ENCODE data around the gene HIVEP3.

The HIVEP3 gene

GRCh38 chr1:41613689-41614574 lies 304.8 kb downstream of the HIVEP3 start (continued):
- TF ChIP-seq ZBTB10 (tag by site-specific recombination; IDR thresholded peaks at IDR 0.05), result no peak

DNA sequence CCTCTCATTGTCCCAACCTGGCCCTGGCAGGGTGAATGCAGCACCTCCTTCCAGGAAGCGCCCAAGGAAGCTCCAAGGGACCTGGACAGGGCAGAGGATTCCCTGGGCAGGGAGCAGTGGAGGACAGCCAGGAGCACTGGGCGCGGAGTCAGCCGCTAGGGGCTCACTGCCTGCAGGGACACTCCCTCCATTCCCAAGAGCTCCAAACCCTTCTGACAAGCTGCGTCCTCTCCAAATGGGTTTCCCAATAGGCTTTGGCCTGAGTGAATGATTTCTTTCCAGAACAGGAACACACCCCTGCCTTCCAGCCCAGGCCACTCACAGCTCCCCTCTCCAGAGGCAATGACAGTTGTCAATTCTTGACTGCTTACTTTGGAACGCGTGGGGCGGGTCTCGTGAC lies 305.8 kb downstream of the HIVEP3 start:
- TF ChIP-seq ZNF175 (tag by site-specific recombination; IDR thresholded peaks at IDR 0.05), result no peak
- TF ChIP-seq ZNF768 (tag by site-specific recombination; IDR thresholded peaks at IDR 0.05), result no peak
- TF ChIP-seq ZNF571 (tag by site-specific recombination; IDR thresholded peaks at IDR 0.05), result no peak
- no peak for TF ChIP-seq INSM2 (tag by site-specific recombination; IDR thresholded peaks at IDR 0.05)
- TF ChIP-seq ZSCAN23 (tag by site-specific recombination; IDR thresholded peaks at IDR 0.05), result no peak
- TF ChIP-seq ZSCAN5A (tag by site-specific recombination; IDR thresholded peaks at IDR 0.05), result no peak
- TF ChIP-seq SALL2 (tag by site-specific recombination; IDR thresholded peaks at IDR 0.05; ENCODE audit: borderline replicate concordance), result no peak
- TF ChIP-seq ZNF501 (tag by site-specific recombination; IDR thresholded peaks at IDR 0.05), result no peak
- TF ChIP-seq ZNF324 (tag by site-specific recombination; IDR thresholded peaks at IDR 0.05), result no peak
- no peak for TF ChIP-seq ZBTB1 (tag by site-specific recombination; IDR thresholded peaks at IDR 0.05)
- TF ChIP-seq ZNF645 (tag by site-specific recombination; IDR thresholded peaks at IDR 0.05), result no peak
- no peak for TF ChIP-seq GFI1B (tag by site-specific recombination; IDR thresholded peaks at IDR 0.05)
- TF ChIP-seq, protein P1, sequence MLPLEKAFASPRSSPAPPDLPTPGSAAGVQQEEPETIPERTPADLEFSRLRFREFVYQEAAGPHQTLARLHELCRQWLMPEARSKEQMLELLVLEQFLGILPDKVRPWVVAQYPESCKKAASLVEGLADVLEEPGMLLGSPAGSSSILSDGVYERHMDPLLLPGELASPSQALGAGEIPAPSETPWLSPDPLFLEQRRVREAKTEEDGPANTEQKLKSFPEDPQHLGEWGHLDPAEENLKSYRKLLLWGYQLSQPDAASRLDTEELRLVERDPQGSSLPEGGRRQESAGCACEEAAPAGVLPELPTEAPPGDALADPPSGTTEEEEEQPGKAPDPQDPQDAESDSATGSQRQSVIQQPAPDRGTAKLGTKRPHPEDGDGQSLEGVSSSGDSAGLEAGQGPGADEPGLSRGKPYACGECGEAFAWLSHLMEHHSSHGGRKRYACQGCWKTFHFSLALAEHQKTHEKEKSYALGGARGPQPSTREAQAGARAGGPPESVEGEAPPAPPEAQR (tag by site-specific recombination; IDR thresholded peaks at IDR 0.05), result no peak
- TF ChIP-seq ZNF239 (tag by site-specific recombination; IDR thresholded peaks at IDR 0.05), result no peak
- H3K4me3 ChIP-seq (ENCODE audit: low read depth, low read length), result no peak overlapping the region
- no peak overlapping the region for H3K27ac ChIP-seq (ENCODE audit: extremely low read depth, low read depth, low read length)
- H3K36me3 ChIP-seq (ENCODE audit: control insufficient read depth in 2 of 2, insufficient read depth in 1 of 2, low read length in 2 of 2), result no peaks in the 10 kb centered on the region
- POLR2A ChIA-PET, result no interaction called here
- CTCF ChIA-PET, result interaction anchor here (0.7 kb wide), 1 partner anchor 168 kb away, joined by 3 read pairs; no protein-coding TSS in a partner anchor
- no peaks in the 10 kb centered on the region for H3K4me1 ChIP-seq (ENCODE audit: control insufficient read depth, insufficient read depth, low read length)
- H3K9me3 ChIP-seq (ENCODE audit: control insufficient read depth, insufficient read depth, low read depth, low read length), result no peaks in the 10 kb centered on the region

All from HEK293 (cell line).